GM23248 (cell line): ENCODE measurements around the gene ARHGAP8.

ENCODE experiments used
- EZH2 ChIP-seq: fragments of 200-600 bp; sonication (generic); IDR thresholded peaks from 2 replicates; pipeline ENCODE4 v1.6.1; 2018; ENCODE audit warnings: antibody characterized with exemption, mild to moderate bottlenecking; ENCODE audit not compliant: insufficient read depth, poor library complexity, severe bottlenecking
- EZH2phosphoT487 ChIP-seq: fragments of 200-600 bp; sonication (generic); IDR thresholded peaks from 2 replicates; pipeline ENCODE4 v1.6.1; 2018; ENCODE audit warnings: antibody characterized with exemption, moderate library complexity, mild to moderate bottlenecking, low read depth; ENCODE audit not compliant: insufficient read depth

- TF ChIP-seq EZH2 (no peak), EZH2phosphoT487 (no peak)
Measured at GRCh38 chr22:44727709-44728108, 24.7 kb upstream of the ARHGAP8 start.
